NOMO-1 (cell line): ENCODE data around the gene ZFP3.
"Not testable (repeated sequence)": the region's sequence is repeated elsewhere in the genome, so short reads cannot be mapped to it uniquely, and the experiment has no call there.

Source experiments
- DNase-seq, 2 experiments: peaks; one replicate each; lab custom pipeline; 2025; ENCODE audit not compliant: unreplicated experiment in 2 of 2; lab: John Stamatoyannopoulos, UW

Gene ZFP3

GRCh38 chr17:5123343-5124124 lies 45.3 kb downstream of the ZFP3 start:
- no peak for DNase-seq

GRCh38 chr17:5124125-5124760 lies 46.0 kb downstream of the ZFP3 start:
- not testable (repeated sequence) for DNase-seq

DNA sequence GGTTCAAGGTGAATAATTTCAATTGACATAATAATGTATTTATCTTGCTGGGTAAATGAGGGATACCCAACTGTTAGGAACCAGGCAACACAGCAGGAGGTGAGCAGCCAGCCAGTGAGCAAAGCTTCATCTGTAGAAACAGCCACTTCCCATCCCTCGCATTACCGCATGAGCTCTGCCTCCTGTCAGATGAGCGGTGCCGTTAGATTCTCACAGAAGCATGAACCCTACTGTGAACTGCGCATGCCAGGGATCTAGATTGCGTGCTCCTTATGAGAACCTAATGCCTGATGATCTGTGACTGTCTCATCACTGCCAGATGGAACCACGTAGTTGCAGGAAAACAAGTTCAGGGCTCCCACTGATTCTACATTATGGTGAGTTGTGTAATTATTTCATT lies 46.6 kb downstream of the ZFP3 start:
- DNase-seq = not testable (repeated sequence)

DNA sequence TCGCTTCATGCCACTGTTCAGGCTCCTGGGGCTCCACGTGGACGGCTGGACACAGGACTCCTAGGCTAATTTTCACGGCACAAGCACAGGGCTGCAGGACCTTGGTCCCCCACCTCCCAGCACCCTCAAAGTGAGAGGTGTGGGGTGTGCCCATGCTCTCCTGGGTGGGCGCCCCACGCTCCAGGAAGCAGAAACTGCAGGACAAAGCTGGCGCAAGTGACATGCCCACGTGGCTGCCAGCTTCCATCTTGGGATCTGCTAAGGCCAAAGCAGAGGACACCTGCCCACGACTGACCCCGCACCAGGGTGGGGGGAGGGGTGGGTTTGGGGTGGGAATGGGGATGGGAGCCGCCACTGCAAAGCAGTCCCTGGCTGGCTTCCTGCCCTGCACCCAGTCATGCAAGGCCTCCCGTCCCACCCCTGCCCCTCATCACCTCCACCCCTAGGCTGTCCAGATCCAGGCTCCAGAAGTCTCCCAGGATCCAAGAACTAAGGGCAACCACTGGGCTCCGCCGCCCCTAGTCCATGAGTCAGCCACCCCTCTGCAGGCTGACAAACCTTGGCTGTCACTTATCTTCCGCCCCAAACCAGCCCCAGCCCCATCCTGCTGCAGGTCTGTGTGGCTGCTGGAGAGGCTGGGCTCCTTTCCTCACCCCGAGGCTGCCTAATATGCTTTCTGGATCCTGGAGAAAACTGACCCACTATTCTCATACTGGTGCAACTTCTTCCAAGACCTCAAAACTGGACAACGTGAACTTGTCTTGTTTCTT lies 48.6 kb downstream of the ZFP3 start:
- no peak for DNase-seq

GRCh38 chr17:5127910-5128309 lies 49.6 kb downstream of the ZFP3 start:
- no peak for DNase-seq

DNA sequence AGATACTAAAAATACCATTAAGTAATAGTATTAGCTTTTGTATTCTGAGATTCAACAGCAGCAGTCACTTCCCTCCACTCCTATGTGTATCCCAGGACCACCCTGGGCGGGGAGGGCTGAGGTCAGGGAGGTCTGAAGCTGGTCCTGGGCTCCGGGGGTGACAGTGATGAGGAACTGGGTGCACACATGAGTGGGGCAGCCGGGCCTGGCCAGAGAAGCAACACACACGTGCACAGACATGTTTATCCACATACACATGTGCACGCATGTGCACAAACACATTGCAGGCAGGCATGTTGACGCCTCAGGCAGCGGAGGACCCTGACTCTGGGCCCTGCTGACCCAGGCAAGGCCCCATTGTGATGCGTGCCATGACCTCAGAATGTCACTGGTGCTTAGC lies 50.1 kb downstream of the ZFP3 start:
- not testable (repeated sequence) for DNase-seq

DNA sequence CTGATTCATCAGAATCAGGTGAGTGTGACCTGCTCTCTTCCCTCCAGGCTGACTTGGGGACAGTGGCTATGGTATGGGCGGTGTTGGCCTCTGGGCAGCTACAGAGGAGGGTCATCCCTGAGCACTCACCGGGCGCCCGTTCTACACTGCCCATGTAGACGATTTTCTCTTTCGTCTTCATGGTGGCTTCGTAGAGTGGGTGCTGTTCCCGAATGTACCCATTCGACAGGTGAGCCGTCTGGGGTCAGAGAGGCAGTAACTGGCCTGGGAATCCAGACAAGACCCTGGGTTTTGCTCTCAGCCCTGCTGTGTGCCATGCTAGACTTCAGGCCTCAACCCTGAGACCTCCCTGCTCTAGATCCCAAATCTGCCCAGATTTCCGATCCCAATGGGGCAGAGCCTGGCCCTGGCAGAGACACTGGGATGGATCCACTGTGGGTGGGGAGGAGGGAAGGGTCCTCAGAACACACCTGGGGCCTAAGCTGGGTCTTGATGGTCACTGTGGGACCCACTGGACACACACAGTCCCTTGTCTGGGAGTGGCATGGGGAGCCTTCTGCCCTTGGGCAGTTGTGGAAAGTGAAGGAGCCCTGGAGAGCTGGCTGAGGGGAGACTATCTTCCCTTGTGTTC lies 50.8 kb downstream of the ZFP3 start:
- no peak for DNase-seq

DNA sequence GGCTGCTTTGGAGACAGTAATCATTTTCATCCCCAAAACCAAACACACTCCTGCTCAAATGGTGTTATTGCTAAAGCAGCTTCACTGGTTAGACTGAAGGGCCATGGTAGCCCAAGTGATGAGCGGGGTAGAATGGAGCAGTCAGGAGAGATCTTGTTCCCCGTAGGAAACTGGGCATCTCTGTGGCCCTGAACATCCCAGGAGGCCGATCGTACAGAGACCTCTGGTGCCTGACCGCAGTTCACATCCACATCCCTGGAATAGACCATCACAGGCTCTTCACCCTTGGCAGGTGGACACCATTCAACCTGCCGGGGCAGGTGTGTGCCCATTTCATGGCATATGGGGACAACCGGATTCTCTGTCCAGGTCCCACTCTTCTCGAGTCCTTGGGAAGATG lies 51.5 kb downstream of the ZFP3 start:
- not testable (repeated sequence) for DNase-seq

- DNase-seq = not testable (repeated sequence)
Observed at GRCh38 chr17:5130261-5130660, 52.0 kb downstream of the ZFP3 start.

GRCh38 chr17:5130687-5131086 lies 52.4 kb downstream of the ZFP3 start:
- not testable (repeated sequence) for DNase-seq

DNA sequence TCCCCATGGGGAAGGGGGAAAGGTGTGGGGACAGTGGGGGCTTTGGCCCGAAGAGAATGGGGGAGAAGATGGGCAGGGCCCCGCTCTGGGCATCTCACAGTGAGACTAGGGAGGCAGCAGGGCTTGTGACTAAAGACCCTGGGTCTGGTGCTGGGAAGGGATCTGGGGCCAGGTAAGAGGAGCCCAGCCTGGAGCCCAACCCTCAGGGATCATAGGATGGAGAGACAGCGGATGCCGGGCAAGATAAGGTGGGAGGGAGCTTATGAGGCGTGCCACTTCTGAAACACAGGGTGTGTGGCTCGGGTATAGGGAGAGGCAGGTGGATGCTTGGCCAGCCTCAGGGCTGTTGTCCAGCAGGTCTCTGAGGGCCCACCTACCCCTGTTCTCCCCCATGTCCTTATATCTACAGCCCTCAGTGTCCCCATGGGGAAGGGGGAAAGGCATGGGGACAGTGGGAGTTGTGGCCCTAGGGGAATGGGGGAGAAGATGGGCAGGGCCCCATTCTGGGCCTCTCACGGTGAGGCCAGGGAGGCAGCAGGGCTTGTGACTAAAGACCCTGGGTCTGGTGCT lies 53.0 kb downstream of the ZFP3 start:
- no peak for DNase-seq

DNA sequence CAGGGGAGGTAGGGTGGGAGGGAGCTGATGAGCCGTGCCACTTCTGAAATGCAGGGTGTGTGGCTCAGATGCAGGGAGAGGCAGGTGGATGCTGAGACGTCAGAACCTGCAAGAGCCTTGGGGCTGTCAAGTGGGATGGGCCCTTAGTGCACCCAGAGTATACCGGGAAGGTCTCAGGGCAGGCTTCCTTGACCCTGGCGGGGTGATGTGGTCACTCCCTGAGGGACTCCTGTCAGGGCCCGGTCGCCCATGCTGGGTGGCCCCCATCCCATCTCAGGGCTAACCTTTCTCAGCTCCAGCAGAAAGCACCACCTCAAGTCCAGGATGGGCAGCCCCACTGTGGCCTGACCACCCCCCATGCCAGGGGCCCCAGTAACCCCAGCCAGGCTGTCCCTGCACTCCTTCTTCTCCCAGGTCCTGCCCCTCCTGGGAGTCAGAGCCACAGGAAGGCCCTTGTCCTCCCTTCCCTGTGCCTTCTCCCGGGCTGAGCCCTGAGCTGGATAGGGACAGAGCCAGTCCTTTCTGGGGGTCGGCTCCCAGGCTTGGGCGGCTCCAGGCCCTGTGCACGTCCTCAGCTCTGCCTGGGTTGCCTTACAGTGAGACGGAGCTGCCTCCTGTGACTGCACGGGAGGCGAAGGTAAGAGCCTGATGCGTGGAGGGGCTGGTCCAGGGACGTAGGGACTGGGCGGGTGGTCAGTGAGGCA lies 53.7 kb downstream of the ZFP3 start:
- DNase-seq = not testable (repeated sequence)

- DNase-seq = not testable (repeated sequence)
Observed at GRCh38 chr17:5132503-5133225, 54.4 kb downstream of the ZFP3 start.

DNA sequence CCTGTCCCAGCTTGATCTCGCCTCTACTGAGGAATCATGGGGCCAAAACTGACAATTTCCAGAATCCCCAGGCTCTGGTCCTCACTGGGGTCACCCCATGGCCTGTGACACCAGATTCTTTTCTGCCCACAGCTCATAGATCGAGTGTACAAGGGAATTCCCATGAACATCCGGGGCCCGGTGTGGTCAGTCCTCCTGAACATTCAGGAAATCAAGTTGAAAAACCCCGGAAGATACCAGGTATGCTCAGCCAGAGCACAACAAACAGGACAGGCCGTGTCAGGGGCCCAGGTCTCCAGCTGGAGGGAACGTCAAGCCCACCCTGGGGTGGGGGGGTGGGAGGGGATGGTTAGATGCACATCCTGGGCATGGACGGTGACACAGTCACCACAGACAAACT lies 55.0 kb downstream of the ZFP3 start:
- DNase-seq = no peak

- DNase-seq = not testable (repeated sequence)
Observed at GRCh38 chr17:5133961-5134360, 55.7 kb downstream of the ZFP3 start.

GRCh38 chr17:5134571-5134970 lies 56.3 kb downstream of the ZFP3 start:
- DNase-seq = not testable (repeated sequence)

DNA sequence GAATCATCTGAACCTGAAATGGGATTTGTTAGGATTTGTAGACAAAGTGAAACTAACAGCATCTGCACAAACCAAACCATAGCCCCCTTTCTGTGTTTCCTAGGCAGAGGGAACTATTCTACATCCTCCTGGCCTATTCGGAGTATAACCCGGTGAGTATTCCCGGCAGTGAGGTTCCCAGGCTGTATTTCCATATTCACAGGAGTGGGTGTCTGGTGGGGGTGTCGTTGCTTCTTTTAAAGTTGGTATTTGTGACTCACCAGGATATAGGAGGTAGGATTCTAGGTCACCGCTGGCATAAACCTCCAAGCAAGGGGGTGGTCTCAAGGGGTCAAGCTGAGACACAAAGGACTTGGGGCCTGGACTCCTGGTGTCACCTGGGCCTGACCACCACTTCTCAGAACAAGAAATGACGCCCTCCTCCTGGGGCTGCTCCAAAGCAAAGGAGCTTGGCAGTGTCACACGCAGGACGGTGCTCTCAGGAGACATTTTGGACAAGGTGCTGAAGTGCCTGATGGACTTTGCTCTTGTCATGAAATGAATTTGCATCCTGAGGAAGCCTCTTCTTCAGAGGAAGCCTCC lies 57.0 kb downstream of the ZFP3 start:
- not testable (repeated sequence) for DNase-seq

- no peak for DNase-seq
Observed at GRCh38 chr17:5135726-5136579, 57.7 kb downstream of the ZFP3 start.
